Tibial nerve (tissue), 3 donors: ENCODE data around the gene MAN1A2.

ENCODE experiments used
- CTCF ChIP-seq, 5 experiments: fragments of 200-600 bp in 3 of 5; fragments of 450-650 bp in 2 of 5; sonication (generic) in 3 of 5; IDR thresholded peaks; one replicate each; pipeline ENCODE4 v1.5.1; 2016 to 2019; ENCODE audit warnings: antibody characterized with exemption in 5 of 5, mild to moderate bottlenecking in 3 of 5, moderate library complexity in 2 of 5
- POLR2A ChIP-seq, 2 donors: fragments of 450-650 bp; IDR thresholded peaks; one replicate each; pipeline ENCODE4 v1.6.1; 2017; ENCODE audit warnings: antibody characterized with exemption in 2 of 2, mild to moderate bottlenecking in 2 of 2, moderate library complexity in 2 of 2

GRCh38 chr1:117335376-117336086 lies 31.7 kb upstream of the MAN1A2 start:
- TF ChIP-seq CTCF (IDR thresholded peaks at IDR 0.05) (no peak), POLR2A (IDR thresholded peaks at IDR 0.05) (no peak)
